ENCODE measurements around the gene KLRF2. TPM values are rescaled to one million over a fixed set of nuclear protein-coding genes. Genes with fewer than 3 reads are reported as not detected.

Gene KLRF2
- total RNA-seq, 4 donors from 2014 or later, result not detected

- no peak for TF ChIP-seq CTCF (IDR thresholded peaks at IDR 0.05)
- ATAC-seq (ENCODE audit: low FRiP score) (no peak), DNase-seq (ENCODE audit: low spot score) (no peak)
These were observed 51.0 kb downstream of the KLRF2 start, which contains the start of gene CLEC2A for GRCh38 chr12:9932270-9932669. TSS of gene CLEC2A (minus strand) at chr12:9932370. CDS start at chr12:9932329, 41 bp downstream.

GRCh38 chr12:9933958-9934357 is 52.7 kb downstream of the KLRF2 start:
- DNase-seq (ENCODE audit: low spot score) (no peak), ATAC-seq (ENCODE audit: low FRiP score) (no peak)
- TF ChIP-seq CTCF (IDR thresholded peaks at IDR 0.05), result no peak

GRCh38 chr12:9935026-9935425 is 53.7 kb downstream of the KLRF2 start:
- no peak for TF ChIP-seq CTCF (IDR thresholded peaks at IDR 0.05)
- ATAC-seq (ENCODE audit: low FRiP score) (no peak), DNase-seq (ENCODE audit: low spot score) (no peak)

GRCh38 chr12:9936591-9936990 is 55.3 kb downstream of the KLRF2 start:
- no peak for DNase-seq (ENCODE audit: low spot score)
- no peak for ATAC-seq (ENCODE audit: low FRiP score)
- TF ChIP-seq CTCF (IDR thresholded peaks at IDR 0.05), result no peak

- DNase-seq (ENCODE audit: low spot score) (no peak), ATAC-seq (ENCODE audit: low FRiP score) (no peak)
- TF ChIP-seq CTCF (IDR thresholded peaks at IDR 0.05), result no peak
These were observed 59.1 kb downstream of the KLRF2 start for GRCh38 chr12:9940375-9940774.

- DNase-seq (ENCODE audit: low spot score) (no peak), ATAC-seq (ENCODE audit: low FRiP score) (no peak)
- TF ChIP-seq CTCF (IDR thresholded peaks at IDR 0.05), result no peak
These were observed 60.5 kb downstream of the KLRF2 start for GRCh38 chr12:9941838-9942237.

- no peak for TF ChIP-seq CTCF (IDR thresholded peaks at IDR 0.05)
- no peak for DNase-seq (ENCODE audit: low spot score)
- ATAC-seq (ENCODE audit: low FRiP score), result peak; percentile 62
These were observed 62.0 kb downstream of the KLRF2 start for GRCh38 chr12:9943240-9943639.

Data from omental fat pad (tissue), 4 donors.